ENCODE measurements around the gene MACROD1.

DNA sequence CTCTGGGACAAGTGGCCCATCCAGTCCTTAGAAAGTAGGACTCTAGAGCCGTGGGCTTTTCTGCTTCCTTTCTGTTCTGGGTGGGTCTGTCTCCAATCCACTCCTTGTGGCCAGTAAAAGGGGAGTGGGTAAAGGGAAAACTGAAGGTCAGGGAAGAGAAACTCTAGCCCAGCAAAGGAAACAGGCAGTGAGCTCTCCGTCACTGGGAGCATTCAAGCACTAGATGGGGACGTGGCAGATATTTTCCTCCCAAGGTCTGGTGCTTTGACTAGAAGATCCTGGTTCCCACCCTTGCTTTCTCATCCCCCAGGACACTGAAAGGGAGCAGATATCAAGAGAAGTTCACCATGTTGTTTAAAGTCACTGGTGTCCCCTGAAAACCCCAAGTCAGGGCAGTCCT is 42.2 kb downstream of the MACROD1 start:
- TF ChIP-seq GATA2 (IDR thresholded peaks at IDR 0.05; ENCODE audit: low read depth, low read length) (no peak), GATA3 (IDR thresholded peaks at IDR 0.05; ENCODE audit: low read depth, low read length) (no peak)
